ENCODE data around the gene FRMD3.

FRMD3 gene

DNA sequence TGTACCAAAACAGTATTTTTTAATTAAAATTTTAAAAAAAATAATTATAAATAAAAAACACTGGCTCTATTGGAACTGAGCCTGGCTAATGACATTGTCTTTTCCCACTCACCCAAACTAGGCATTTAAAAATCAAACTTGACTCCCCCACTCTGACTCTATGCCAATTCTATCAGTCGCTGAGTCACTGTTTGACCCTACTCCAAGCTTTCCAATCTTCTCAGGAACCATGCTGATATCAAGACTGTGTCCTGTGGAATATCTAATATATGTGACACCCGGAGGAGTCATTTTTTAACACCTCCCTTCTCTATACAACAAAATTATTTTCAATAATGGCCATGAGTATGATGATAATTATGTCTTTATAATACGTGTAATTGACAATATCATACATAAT lies 303.7 kb downstream of the FRMD3 start:
- Mint-ChIP-seq H3K4me3 (no peak overlapping the region), H3K9me3 (peaks cover 13% of the 10 kb centered on the region), H3K36me3 (ENCODE audit: low read depth) (peaks cover 7% of the 10 kb centered on the region), H3K27me3 (ENCODE audit: low read depth, poor library complexity) (peaks cover 12% of the 10 kb centered on the region), H3K27ac (no peak overlapping the region), H3K4me1 (peaks cover 8% of the 10 kb centered on the region)
- DNase-seq = no peak
- TF ChIP-seq, protein P1, sequence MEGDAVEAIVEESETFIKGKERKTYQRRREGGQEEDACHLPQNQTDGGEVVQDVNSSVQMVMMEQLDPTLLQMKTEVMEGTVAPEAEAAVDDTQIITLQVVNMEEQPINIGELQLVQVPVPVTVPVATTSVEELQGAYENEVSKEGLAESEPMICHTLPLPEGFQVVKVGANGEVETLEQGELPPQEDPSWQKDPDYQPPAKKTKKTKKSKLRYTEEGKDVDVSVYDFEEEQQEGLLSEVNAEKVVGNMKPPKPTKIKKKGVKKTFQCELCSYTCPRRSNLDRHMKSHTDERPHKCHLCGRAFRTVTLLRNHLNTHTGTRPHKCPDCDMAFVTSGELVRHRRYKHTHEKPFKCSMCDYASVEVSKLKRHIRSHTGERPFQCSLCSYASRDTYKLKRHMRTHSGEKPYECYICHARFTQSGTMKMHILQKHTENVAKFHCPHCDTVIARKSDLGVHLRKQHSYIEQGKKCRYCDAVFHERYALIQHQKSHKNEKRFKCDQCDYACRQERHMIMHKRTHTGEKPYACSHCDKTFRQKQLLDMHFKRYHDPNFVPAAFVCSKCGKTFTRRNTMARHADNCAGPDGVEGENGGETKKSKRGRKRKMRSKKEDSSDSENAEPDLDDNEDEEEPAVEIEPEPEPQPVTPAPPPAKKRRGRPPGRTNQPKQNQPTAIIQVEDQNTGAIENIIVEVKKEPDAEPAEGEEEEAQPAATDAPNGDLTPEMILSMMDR (IDR thresholded peaks at IDR 0.05) = no peak

GRCh38 chr9:83233647-83234046 lies 304.6 kb downstream of the FRMD3 start:
- TF ChIP-seq, protein P1 (IDR thresholded peaks at IDR 0.05) = no peak
- no peak for DNase-seq
- Mint-ChIP-seq H3K27me3 (ENCODE audit: low read depth, poor library complexity) (peaks cover 14% of the 10 kb centered on the region), H3K9me3 (peaks cover 19% of the 10 kb centered on the region), H3K27ac (no peak overlapping the region), H3K36me3 (ENCODE audit: low read depth) (peaks cover 7% of the 10 kb centered on the region), H3K4me3 (no peak overlapping the region), H3K4me1 (no peaks in the 10 kb centered on the region)

- H3K9me3 Mint-ChIP-seq = peaks cover 29% of the 10 kb centered on the region
- no peaks in the 10 kb centered on the region for H3K4me1 Mint-ChIP-seq
- peaks cover 18% of the 10 kb centered on the region for H3K27me3 Mint-ChIP-seq (ENCODE audit: low read depth, poor library complexity)
- H3K4me3 Mint-ChIP-seq = no peak overlapping the region
- H3K27ac Mint-ChIP-seq = no peak overlapping the region
- DNase-seq = no peak
- peaks cover 7% of the 10 kb centered on the region for H3K36me3 Mint-ChIP-seq (ENCODE audit: low read depth)
- TF ChIP-seq, protein P1 (IDR thresholded peaks at IDR 0.05) = peak; percentile 17
Measured at GRCh38 chr9:83231039-83231438, 307.2 kb downstream of the FRMD3 start.

DNA sequence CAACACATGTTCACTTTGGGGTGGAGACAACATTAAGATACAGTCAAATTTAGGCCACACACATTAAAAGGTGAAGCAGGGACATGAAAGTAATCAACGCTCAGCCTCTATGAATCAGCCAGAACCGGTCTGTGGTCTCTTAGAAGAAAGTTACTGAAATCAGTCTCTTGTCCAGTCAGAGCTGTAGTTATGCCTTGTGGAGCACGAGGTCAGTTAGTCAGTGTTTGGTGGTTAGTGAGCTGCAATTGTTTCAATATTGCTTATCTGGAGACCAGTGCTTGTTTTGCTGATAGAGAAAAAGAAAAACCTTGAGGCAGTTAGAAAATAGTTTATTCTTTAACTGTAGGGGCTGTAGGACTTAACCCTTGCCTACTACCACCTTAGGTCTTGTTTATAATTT lies 317.5 kb downstream of the FRMD3 start:
- Mint-ChIP-seq H3K9me3 (peaks cover 24% of the 10 kb centered on the region), H3K27me3 (ENCODE audit: low read depth, poor library complexity) (peaks cover 11% of the 10 kb centered on the region), H3K36me3 (ENCODE audit: low read depth) (no peaks in the 10 kb centered on the region), H3K4me3 (peak overlapping the region; percentile 92), H3K4me1 (peaks cover 17% of the 10 kb centered on the region), H3K27ac (no peak overlapping the region)
- no peak for DNase-seq
- TF ChIP-seq, protein P1 (IDR thresholded peaks at IDR 0.05) = no peak

DNA sequence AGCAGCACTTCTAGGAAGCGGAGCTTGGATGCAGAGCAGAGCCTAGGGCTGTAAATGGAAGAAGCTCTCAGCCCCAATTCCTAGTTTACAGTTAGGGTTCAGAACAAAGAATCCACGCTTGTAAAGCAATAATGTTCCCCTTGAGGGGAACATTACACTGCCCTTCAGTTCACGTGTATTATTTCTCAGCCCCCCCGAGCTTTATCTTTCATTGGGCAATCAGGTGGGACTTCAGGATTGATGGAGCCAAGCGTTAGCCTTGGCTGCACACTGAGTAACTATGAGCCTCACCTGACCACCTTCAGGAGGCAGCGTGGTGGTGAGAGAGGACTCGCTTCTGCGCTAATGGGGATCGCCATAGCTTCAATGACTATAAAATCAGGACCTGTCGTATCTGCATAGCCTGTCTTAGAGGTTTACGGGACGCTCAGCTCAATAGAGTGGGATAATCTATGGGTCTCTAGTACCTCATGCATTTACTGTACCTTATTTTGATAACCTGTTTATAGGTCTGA lies 318.2 kb downstream of the FRMD3 start:
- Mint-ChIP-seq H3K27me3 (ENCODE audit: low read depth, poor library complexity) (peaks cover 11% of the 10 kb centered on the region), H3K9me3 (peaks cover 28% of the 10 kb centered on the region), H3K27ac (no peak overlapping the region), H3K36me3 (ENCODE audit: low read depth) (no peaks in the 10 kb centered on the region), H3K4me3 (peak overlapping the region; percentile 92), H3K4me1 (peaks cover 17% of the 10 kb centered on the region)
- no peak for DNase-seq
- TF ChIP-seq, protein P1 (IDR thresholded peaks at IDR 0.05) = no peak

GRCh38 chr9:83219154-83219923 lies 318.9 kb downstream of the FRMD3 start:
- peak; percentile 78 for DNase-seq
- Mint-ChIP-seq H3K27me3 (ENCODE audit: low read depth, poor library complexity) (peaks cover 11% of the 10 kb centered on the region), H3K4me1 (peaks cover 17% of the 10 kb centered on the region), H3K4me3 (peak overlapping the region; percentile 92), H3K36me3 (ENCODE audit: low read depth) (no peaks in the 10 kb centered on the region), H3K9me3 (peaks cover 32% of the 10 kb centered on the region), H3K27ac (no peak overlapping the region)
- TF ChIP-seq, protein P1 (IDR thresholded peaks at IDR 0.05) = peak; percentile 46
